Activated CD4-positive, alpha-beta T cell treated with anti-CD3 and anti-CD28 coated beads for 48 hours (primary cell): Measurements from ENCODE around the gene FRG1.
"Not testable (repeated sequence)": the region's sequence is repeated elsewhere in the genome, so short reads cannot be mapped to it uniquely, and the experiment has no call there.

Experiments
- DNase-seq: peaks from one replicate; pipeline ENCODE4 v3.0.0-alpha.2; 2020

FRG1 gene

DNA sequence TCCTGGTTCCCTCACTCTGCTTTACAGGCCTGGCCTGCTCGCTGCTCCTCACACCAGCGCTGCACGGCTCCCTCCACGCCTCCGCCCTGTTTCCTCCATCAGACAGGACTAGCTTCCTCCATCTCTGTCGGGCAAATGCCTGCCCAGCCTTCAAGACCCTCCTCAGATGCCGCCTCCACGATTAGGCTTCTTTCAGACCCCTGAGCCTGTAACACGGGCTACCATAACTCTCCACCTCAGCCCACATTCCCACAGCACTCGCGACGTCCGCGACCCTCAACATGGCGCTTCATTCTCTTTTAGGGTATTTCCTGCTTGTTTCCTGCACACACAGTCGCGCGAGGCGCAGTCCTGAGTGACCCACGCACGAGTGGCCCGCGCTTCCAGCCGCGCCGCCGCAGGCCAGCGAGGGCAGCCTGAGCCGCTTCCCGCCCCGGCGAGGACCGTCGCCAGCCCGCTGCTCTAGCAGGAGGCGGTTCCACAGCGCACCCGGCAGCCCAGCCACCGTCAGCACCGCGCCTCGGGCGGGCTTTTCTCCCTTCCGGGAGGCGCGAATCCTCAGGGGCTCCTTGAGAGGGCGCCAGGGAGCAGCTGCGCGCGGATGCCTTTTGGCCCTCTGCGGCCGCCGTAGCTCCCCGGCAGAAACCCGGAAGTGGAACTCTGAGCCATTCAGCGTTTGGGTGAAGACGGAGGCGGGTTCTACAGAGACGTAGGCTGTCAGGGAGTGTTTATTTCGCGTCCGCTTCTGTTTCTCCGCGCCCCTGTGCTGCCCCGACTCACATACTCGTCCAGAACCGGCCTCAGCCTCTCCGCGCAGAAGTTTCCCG is at the start of gene FRG1:
Gene FRG1 (plus strand): TSS at position 695 of the 827 bp plus-strand sequence. CDS start 138 bp downstream, outside the sequence.
- DNase-seq: peak; percentile 96

GRCh38 chr4:189897667-189898066 is 43.0 kb upstream of the FRG1 start:
- no peak for DNase-seq

GRCh38 chr4:189899481-189900015 is 41.1 kb upstream of the FRG1 start:
- not testable (repeated sequence) for DNase-seq

DNA sequence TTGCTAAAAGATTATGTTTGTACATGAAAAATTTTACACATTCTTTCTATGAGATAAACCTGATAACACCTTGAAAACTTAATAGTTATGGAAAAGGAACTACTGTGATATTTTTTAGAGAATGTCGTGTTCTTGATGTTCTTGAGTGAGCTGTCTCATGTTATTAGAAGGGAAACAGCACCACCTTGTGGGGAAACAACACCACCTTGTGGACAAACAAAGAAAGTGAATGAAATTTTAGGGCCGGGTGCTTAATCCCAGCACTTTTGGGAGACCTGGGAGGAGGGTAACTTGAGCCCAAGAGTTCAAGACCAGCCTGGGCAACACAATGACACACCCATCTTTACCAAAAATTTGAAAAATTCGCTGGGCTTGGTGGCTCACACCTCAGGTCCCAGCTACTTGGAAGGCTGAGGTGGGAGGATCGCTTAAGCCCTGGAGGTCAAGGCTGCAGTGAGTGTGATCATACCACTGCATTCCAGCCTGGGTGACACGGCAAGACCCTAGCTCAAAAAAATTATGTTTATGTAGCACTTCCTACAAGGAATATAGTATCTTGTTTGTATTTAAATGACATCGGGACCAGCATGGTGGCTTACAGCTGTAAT is 36.1 kb upstream of the FRG1 start:
- DNase-seq: peak; percentile 58

DNA sequence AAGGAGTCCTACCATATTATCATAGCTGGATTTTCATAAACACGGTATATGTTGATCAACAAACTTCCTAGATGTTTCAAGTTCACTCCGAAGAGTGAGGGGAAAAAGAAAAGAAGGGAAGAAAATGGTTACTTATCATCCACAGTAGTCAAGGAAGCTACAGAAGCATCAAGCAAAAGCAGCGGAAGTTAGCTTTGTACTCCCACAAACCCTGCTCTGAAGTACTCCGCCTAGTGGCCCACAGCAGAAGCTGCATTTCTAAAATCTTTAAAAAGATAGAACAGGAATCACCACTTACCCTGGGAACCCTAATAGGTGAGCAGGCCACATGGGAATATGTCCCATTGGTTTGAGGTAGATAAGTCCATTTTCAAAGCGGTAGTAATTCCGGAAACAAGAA is 28.5 kb upstream of the FRG1 start:
- no peak for DNase-seq

GRCh38 chr4:189917161-189917891 is 23.3 kb upstream of the FRG1 start:
- no peak for DNase-seq

DNA sequence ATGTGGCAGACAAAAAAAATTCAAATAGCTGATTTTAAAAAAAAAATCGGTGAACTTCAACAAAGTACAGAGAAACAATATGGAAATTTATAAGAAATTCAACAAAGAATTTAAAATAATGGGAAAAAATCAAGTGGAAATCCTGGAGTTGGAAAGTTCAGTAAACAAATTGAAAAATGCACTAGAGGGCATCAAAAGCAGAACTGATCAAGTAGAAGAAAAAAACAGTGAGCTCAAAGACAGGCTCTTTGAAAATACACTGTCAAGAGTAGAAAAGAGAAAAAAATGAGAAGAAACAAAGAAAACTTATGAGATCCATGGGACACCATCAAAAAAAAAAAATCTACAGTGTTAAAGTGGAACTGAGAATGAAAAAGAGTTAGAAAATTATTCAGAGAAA is 19.6 kb upstream of the FRG1 start:
- no peak for DNase-seq

DNA sequence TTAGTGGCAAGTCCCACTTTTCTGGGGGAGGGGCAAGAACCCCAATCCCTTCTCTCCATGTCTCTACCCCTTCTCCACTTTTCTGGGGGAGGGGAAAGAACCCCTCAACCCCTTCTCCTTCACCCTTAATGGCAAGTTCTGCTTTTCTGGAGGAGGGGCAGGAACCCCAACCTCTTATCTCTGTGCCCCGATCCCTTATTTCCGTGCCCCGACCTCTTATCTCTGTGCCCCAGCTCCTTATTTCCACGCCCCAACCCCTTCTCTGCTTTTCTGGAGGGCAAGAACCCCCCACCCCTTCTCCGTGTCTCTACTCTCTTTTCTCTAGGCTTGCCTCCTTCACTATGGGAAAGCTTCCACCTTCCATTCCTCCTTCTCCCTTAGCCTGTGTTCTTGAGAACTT is 13.9 kb upstream of the FRG1 start:
- not testable (repeated sequence) for DNase-seq

GRCh38 chr4:189941005-189941450 is 356 bp downstream of the FRG1 start:
- DNase-seq: no peak

GRCh38 chr4:189942412-189942811 is 1.7 kb downstream of the FRG1 start:
- not testable (repeated sequence) for DNase-seq

GRCh38 chr4:189944077-189944476 is 3.4 kb downstream of the FRG1 start:
- DNase-seq: not testable (repeated sequence)

- not testable (repeated sequence) for DNase-seq
Observed at GRCh38 chr4:189946906-189947305, 6.2 kb downstream of the FRG1 start.

DNA sequence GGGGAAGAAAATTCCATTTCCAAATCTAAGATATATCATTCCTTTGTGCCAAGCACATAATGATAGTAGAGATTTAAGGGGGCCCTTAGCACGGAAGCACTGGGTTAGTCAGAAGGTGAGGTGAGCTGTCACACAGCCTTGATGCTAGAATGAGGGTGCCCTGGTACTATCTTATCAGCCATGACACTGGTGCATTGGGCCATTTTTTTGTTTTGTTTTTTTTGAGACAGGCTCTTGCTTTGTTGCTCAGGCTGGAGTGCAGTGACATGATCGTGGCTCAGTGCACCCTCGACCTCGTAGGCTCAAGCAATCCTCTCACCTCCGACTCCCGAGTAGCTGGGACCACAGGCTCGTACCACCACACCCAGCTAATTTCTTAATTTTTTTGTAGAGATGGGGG is 7.8 kb downstream of the FRG1 start:
- not testable (repeated sequence) for DNase-seq

DNA sequence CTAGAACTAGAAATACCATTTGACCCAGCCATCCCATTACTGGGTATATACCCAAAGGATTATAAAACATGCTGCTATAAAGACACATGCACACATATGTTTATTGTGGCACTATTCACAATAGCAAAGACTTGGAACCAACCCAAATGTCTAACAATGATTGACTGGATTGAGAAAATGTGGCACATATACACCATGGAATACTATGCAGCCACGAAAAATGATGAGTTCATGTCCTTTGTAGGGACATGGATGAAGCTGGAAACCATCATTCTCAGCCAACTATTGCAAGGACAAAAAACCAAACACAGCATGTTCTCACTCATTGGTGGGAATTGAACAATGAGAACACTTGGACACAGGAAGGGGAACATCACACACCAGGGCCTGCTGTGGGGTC is 28.6 kb downstream of the FRG1 start:
- DNase-seq: not testable (repeated sequence)

DNA sequence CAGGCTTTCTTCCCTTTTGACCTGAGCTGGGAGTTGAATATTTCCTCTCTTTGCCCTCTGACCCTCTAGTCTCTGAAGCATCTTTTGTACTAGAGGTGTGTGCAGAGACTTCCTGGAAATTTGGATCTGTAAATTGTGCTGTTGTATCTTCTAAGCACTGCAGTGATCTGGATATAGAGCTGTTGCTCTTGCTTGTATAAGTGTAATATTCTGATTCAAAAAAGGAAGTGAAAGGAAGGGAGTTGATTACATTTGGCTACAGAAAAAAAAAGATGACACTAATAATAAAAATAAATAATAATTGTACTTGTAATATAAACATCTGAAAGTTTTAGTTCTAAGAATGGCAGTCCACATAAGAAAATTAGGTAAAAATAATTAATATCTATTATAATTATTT is 33.0 kb downstream of the FRG1 start:
- DNase-seq: no peak

GRCh38 chr4:189974056-189974455 is 33.4 kb downstream of the FRG1 start:
- no peak for DNase-seq

- no peak for DNase-seq
Observed at GRCh38 chr4:189979196-189980047, 38.8 kb downstream of the FRG1 start.

GRCh38 chr4:189980292-189980691 is 39.6 kb downstream of the FRG1 start:
- DNase-seq: not testable (repeated sequence)

GRCh38 chr4:189981970-189982369 is 41.3 kb downstream of the FRG1 start:
- no peak for DNase-seq

DNA sequence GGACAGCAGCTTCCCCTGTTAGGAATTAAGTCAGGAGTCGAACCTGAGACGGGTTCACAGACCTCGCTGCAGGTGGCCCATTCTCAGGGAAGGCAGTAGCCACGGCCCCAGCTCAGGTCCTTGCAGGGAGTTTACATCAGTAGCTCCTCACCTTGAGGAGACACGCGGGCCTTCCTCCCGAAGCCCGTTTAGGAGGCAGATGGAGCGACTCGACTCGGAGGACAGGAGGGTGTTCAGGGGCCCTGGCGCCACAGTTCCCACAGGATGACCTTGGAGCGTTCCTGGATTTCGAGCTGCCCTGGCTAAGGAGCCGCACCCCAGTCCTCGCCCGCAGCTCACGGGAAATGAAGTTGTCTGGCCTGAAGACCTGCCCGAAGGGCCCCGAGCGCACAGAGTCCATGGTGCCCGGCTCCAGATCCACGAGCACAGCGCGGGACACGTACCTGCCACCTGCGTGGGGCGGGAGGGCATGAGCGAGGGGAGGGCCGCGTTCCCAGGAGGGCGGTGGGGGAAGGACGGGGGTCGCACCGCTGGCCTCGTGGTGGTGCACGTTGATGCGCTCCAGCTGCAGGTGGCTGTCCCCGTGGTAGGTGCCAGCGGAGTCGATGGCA is 43.3 kb downstream of the FRG1 start:
- DNase-seq: not testable (repeated sequence)

DNA sequence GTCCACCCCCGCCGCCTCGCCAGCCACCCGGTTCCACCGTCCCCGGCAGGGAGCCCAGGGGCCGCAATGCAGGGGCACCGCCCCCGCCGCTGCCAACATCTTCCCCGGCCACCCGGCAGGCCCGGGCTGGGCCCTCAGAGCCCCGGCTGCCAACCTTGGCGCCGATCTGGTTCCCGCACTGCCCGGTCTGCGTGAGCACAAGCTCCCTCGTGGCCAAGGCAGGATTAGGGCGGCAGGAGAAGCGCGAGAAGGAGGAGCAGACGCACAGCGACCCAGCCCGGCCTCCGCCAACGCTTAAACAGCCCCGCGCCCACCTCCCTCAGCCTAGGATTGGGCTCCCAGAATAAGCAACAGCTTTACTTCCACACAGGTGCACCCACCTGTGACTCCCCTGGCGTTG is 44.0 kb downstream of the FRG1 start:
- not testable (repeated sequence) for DNase-seq
